GM23338 (cell line): ENCODE results near the gene SOAT1. TPM values are rescaled to one million over a fixed set of nuclear protein-coding genes. Genes with fewer than 3 reads are reported as not detected.

Source experiments
- ATAC-seq: fragments of 200-7000 bp; cut with Tn5 transposase; 3 replicates; pipeline ENCODE4 v1.9.1; 2020
- DNase-seq: peaks from one replicate; pipeline ENCODE4 v3.0.0-alpha.2; 2015; ENCODE audit warnings: low spot score
- H2AFZ ChIP-seq: fragments of 200-600 bp; sonication (generic); 2 replicates; pipeline ENCODE4 v1.8.0; 2016; ENCODE audit warnings: antibody characterized with exemption, mild to moderate bottlenecking, moderate library complexity
- H3F3A ChIP-seq: fragments of 200-600 bp; sonication (generic); replicated peaks from 2 replicates; pipeline ENCODE4 v1.8.0; 2017; ENCODE audit warnings: antibody characterized with exemption, mixed run types, low read depth
- H3K27ac ChIP-seq: fragments of 200-600 bp; sonication (generic); 2 replicates; pipeline ENCODE4 v1.6.1; 2016; ENCODE audit warnings: low read depth
- H3K27me3 ChIP-seq: fragments of 200-600 bp; sonication (generic); 2 replicates; pipeline ENCODE4 v1.8.0; 2016; ENCODE audit warnings: mild to moderate bottlenecking, mixed run types, moderate library complexity; ENCODE audit not compliant: insufficient read depth
- H3K36me3 ChIP-seq: fragments of 200-600 bp; sonication (generic); 2 replicates; pipeline ENCODE4 v1.8.0; 2016; ENCODE audit warnings: mild to moderate bottlenecking; ENCODE audit not compliant: insufficient read depth
- H3K4me1 ChIP-seq: fragments of 200-600 bp; sonication (generic); 2 replicates; pipeline ENCODE4 v1.8.0; 2016; ENCODE audit warnings: mild to moderate bottlenecking, moderate library complexity; ENCODE audit not compliant: insufficient read depth
- H3K4me2 ChIP-seq: fragments of 200-600 bp; sonication (generic); 2 replicates; pipeline ENCODE4 v1.7.1; 2017; ENCODE audit warnings: mixed run types
- H3K4me3 ChIP-seq: fragments of 200-600 bp; sonication (generic); 2 replicates; pipeline ENCODE4 v1.6.1; 2016; ENCODE audit warnings: mixed run types
- H3K79me2 ChIP-seq: fragments of 200-600 bp; sonication (generic); replicated peaks from 2 replicates; pipeline ENCODE4 v1.8.0; 2017; ENCODE audit warnings: mild to moderate bottlenecking; ENCODE audit not compliant: insufficient read depth
- H3K9me2 ChIP-seq: fragments of 200-600 bp; sonication (generic); 2 replicates; pipeline ENCODE4 v1.8.0; 2017; ENCODE audit not compliant: insufficient read depth
- H4K20me1 ChIP-seq: fragments of 200-600 bp; sonication (generic); replicated peaks from 2 replicates; pipeline ENCODE4 v1.8.0; 2017; ENCODE audit warnings: mild to moderate bottlenecking; ENCODE audit not compliant: insufficient read depth
- H3K27ac Mint-ChIP-seq: 2 replicates; pipeline ENCODE4 v1.8.0; 2020; ENCODE audit warnings: inconsistent platforms, mild to moderate bottlenecking, moderate library complexity, mixed read lengths
- H3K27me3 Mint-ChIP-seq: 3 replicates; pipeline ENCODE4 v1.8.0; 2022; ENCODE audit warnings: low read depth, mild to moderate bottlenecking, moderate library complexity, mixed read lengths, inconsistent platforms; ENCODE audit not compliant: insufficient read depth, poor library complexity
- H3K36me3 Mint-ChIP-seq: 3 replicates; pipeline ENCODE4 v1.8.0; 2021; ENCODE audit warnings: low read depth, mild to moderate bottlenecking, inconsistent platforms, moderate library complexity, mixed read lengths
- H3K4me1 Mint-ChIP-seq: 3 replicates; pipeline ENCODE4 v1.8.0; 2020; ENCODE audit warnings: mild to moderate bottlenecking, inconsistent platforms, mixed read lengths
- H3K4me3 Mint-ChIP-seq: 3 replicates; pipeline ENCODE4 v1.8.0; 2021; ENCODE audit warnings: moderate library complexity, mild to moderate bottlenecking, inconsistent platforms, mixed read lengths
- H3K9me3 Mint-ChIP-seq: 3 replicates; pipeline ENCODE4 v1.8.0; 2020; ENCODE audit warnings: moderate library complexity, mild to moderate bottlenecking, inconsistent platforms, mixed read lengths
- EZH2 ChIP-seq: fragments of 200-600 bp; sonication (generic); IDR thresholded peaks from one replicate; pipeline ENCODE4 v1.8.0; 2017; ENCODE audit warnings: antibody characterized with exemption, mild to moderate bottlenecking, low read depth; ENCODE audit not compliant: unreplicated experiment
- EZH2phosphoT487 ChIP-seq: fragments of 200-600 bp; sonication (generic); IDR thresholded peaks from one replicate; pipeline ENCODE4 v1.8.1; 2018; ENCODE audit warnings: antibody characterized with exemption; ENCODE audit not compliant: unreplicated experiment
- ZNF114 ChIP-seq: fragments of 250-450 bp; sonication (Bioruptor Pico); IDR thresholded peaks from 2 replicates; pipeline ENCODE4 v1.5.0; 2020; ENCODE audit warnings: mild to moderate bottlenecking, moderate library complexity
- ZNF331 ChIP-seq: fragments of 250-450 bp; sonication (Bioruptor Pico); IDR thresholded peaks from 2 replicates; pipeline ENCODE4 v1.5.0; 2020; ENCODE audit warnings: low read depth, mild to moderate bottlenecking, moderate library complexity
- polyA plus RNA-seq: library from polyadenylated mRNA; unstranded; fragments of >200 nt; fragmentation: Nextera tagmentation; extraction: Ambion mirVana; gene quantifications from 2 replicates; pipeline ENCODE4 v1.2.1, GENCODE V29; 2016
- total RNA-seq: library from RNA; depleted of rRNA; stranded (reverse); fragments of >200 nt; shearing (Covaris generic); gene quantifications from 2 replicates; pipeline ENCODE4 v1.2.3, GENCODE V29; 2014
- TF ChIP-seq, protein P1 (sequence below): fragments of 250-450 bp; sonication (Bioruptor Pico); IDR thresholded peaks from 2 replicates; pipeline ENCODE4 v1.5.0; 2020; ENCODE audit warnings: mild to moderate bottlenecking, moderate library complexity
- TF ChIP-seq, protein P2 (sequence below): IDR thresholded peaks from 2 replicates; pipeline ENCODE4 v1.6.1; 2016; ENCODE audit warnings: antibody characterized with exemption

Gene SOAT1
- total and polyA plus RNA-seq, 2 experiments from 2014 or later: 1.3 to 2.6 TPM

DNA sequence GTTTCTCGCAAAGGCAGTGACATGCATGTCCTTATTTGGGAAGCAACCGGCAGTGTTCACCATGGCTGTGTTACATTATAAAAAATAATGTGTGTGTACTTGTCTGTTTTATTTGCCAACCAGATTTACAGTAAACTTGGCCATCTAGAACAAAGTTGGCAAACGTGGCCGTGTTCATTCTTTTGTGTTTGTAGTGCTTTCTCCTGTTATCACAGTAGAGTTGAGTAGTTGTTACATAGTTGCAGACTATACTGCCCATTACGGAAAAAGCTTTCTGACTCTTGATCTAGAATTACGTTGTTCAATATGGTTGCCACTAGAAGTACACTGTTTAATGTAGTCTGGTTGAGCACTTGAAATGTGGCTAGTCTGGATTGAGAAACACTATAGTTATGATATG lies 19.4 kb downstream of the SOAT1 start (continued):
- TF ChIP-seq, protein P1, sequence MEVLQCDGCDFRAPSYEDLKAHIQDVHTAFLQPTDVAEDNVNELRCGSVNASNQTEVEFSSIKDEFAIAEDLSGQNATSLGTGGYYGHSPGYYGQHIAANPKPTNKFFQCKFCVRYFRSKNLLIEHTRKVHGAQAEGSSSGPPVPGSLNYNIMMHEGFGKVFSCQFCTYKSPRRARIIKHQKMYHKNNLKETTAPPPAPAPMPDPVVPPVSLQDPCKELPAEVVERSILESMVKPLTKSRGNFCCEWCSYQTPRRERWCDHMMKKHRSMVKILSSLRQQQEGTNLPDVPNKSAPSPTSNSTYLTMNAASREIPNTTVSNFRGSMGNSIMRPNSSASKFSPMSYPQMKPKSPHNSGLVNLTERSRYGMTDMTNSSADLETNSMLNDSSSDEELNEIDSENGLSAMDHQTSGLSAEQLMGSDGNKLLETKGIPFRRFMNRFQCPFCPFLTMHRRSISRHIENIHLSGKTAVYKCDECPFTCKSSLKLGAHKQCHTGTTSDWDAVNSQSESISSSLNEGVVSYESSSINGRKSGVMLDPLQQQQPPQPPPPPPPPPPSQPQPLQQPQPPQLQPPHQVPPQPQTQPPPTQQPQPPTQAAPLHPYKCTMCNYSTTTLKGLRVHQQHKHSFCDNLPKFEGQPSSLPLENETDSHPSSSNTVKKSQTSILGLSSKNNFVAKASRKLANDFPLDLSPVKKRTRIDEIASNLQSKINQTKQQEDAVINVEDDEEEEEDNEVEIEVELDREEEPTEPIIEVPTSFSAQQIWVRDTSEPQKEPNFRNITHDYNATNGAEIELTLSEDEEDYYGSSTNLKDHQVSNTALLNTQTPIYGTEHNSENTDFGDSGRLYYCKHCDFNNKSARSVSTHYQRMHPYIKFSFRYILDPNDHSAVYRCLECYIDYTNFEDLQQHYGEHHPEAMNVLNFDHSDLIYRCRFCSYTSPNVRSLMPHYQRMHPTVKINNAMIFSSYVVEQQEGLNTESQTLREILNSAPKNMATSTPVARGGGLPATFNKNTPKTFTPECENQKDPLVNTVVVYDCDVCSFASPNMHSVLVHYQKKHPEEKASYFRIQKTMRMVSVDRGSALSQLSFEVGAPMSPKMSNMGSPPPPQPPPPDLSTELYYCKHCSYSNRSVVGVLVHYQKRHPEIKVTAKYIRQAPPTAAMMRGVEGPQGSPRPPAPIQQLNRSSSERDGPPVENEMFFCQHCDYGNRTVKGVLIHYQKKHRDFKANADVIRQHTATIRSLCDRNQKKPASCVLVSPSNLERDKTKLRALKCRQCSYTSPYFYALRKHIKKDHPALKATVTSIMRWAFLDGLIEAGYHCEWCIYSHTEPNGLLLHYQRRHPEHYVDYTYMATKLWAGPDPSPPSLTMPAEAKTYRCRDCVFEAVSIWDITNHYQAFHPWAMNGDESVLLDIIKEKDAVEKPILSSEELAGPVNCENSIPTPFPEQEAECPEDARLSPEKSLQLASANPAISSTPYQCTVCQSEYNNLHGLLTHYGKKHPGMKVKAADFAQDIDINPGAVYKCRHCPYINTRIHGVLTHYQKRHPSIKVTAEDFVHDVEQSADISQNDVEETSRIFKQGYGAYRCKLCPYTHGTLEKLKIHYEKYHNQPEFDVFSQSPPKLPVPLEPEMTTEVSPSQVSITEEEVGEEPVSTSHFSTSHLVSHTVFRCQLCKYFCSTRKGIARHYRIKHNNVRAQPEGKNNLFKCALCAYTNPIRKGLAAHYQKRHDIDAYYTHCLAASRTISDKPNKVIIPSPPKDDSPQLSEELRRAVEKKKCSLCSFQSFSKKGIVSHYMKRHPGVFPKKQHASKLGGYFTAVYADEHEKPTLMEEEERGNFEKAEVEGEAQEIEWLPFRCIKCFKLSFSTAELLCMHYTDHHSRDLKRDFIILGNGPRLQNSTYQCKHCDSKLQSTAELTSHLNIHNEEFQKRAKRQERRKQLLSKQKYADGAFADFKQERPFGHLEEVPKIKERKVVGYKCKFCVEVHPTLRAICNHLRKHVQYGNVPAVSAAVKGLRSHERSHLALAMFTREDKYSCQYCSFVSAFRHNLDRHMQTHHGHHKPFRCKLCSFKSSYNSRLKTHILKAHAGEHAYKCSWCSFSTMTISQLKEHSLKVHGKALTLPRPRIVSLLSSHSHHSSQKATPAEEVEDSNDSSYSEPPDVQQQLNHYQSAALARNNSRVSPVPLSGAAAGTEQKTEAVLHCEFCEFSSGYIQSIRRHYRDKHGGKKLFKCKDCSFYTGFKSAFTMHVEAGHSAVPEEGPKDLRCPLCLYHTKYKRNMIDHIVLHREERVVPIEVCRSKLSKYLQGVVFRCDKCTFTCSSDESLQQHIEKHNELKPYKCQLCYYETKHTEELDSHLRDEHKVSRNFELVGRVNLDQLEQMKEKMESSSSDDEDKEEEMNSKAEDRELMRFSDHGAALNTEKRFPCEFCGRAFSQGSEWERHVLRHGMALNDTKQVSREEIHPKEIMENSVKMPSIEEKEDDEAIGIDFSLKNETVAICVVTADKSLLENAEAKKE (CRISPR knock-in tag): no peak
- TF ChIP-seq, protein P2, sequence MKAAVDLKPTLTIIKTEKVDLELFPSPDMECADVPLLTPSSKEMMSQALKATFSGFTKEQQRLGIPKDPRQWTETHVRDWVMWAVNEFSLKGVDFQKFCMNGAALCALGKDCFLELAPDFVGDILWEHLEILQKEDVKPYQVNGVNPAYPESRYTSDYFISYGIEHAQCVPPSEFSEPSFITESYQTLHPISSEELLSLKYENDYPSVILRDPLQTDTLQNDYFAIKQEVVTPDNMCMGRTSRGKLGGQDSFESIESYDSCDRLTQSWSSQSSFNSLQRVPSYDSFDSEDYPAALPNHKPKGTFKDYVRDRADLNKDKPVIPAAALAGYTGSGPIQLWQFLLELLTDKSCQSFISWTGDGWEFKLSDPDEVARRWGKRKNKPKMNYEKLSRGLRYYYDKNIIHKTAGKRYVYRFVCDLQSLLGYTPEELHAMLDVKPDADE: no peak
- TF ChIP-seq ZNF331 (no peak), ZNF114 (no peak)

DNA sequence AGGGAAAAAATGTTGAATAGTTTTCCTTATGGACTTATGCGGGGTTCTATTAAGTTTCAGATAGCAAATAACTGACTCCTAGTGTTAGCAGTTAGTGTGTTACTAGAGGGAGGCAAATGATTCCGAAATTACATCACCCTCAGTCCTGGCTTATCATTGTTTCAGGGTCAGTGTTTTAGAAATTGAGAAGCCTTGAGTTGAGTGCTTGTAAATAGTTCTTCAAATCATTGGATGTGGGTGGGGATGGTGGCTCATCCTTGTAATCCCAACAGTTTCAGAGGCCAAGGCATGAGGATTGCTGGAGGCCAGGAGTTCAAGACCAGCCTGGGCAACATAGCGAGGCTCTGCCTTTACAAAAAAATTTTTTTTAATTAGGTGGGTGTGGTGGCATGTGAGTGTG lies 21.3 kb downstream of the SOAT1 start:
- ATAC-seq: no peak
- Mint-ChIP-seq H3K4me1 (peaks cover 9% of the 10 kb centered on the region), H3K36me3 (no peaks in the 10 kb centered on the region), H3K27me3 (peaks cover 6% of the 10 kb centered on the region), H3K9me3 (no peaks in the 10 kb centered on the region), H3K4me3 (no peak overlapping the region), H3K27ac (no peak overlapping the region)
- peaks cover 7% of the 10 kb centered on the region; the same call in 1 of the 2 replicates for H3K4me1 ChIP-seq
- H3K4me2 ChIP-seq: no peak overlapping the region
- no peaks in the 10 kb centered on the region for H3K27me3 ChIP-seq
- no peak overlapping the region for H3K27ac ChIP-seq
- no peaks in the 10 kb centered on the region; the same call in 1 of the 2 replicates for H4K20me1 ChIP-seq
- no peaks in the 10 kb centered on the region for H3K9me2 ChIP-seq
- H3K79me2 ChIP-seq: no peaks in the 10 kb centered on the region
- no peaks in the 10 kb centered on the region for H3K36me3 ChIP-seq
- no peak for DNase-seq
- H3K4me3 ChIP-seq: no peak overlapping the region
- no peak overlapping the region for H2AFZ ChIP-seq
- H3F3A ChIP-seq: no peaks in the 10 kb centered on the region
- TF ChIP-seq, protein P1 (CRISPR knock-in tag): no peak
- TF ChIP-seq ZNF114 (no peak), EZH2 (no peak), EZH2phosphoT487 (no peak)
- TF ChIP-seq, protein P2: no peak
